IMR-90 (cell line): ENCODE results near the gene OSTN. TPM values are rescaled to one million over a fixed set of nuclear protein-coding genes. Genes with fewer than 3 reads are reported as not detected.
A peak's percentile ranks its signal among the peaks of the same experiment; 100 is the strongest.

Experiments
- ATAC-seq: fragments of 200-7000 bp; cut with Tn5 transposase; 2 replicates; pipeline ENCODE4 v1.9.1; 2020; ENCODE audit warnings: low read depth, mild to moderate bottlenecking, moderate library complexity
- BruUV-seq: library from RNA; stranded (reverse); fragments of 400-500 nt; replicated peaks from 2 replicates; lab custom pipeline; 2021; lab: Mats Ljungman, UMichigan
- CTCF ChIA-PET: fragments of 300-600 bp; formaldehyde crosslinking; extraction: SDS; loops from one replicate; lab custom pipeline; 2021; ENCODE audit warnings: antibody characterized with exemption; lab: Yijun Ruan, JAX
- POLR2A ChIA-PET: fragments of 300-600 bp; sonication (Branson Sonifier 250); formaldehyde crosslinking; loops from one replicate; lab custom pipeline; 2022; ENCODE audit warnings: antibody characterized with exemption; ENCODE audit not compliant: unreplicated experiment; lab: Charles Lee
- DNase-seq: peaks from one replicate; pipeline ENCODE4 v3.0.0; 2013
- H2AFZ ChIP-seq: replicated peaks from 2 replicates; pipeline ENCODE3; 2013; ENCODE audit warnings: low read length, mild to moderate bottlenecking; ENCODE audit not compliant: poor library complexity
- H2AK5ac ChIP-seq: 2 replicates; pipeline ENCODE4 v1.6.1; 2013; ENCODE audit warnings: low read depth, low read length, inconsistent platforms
- H2AK9ac ChIP-seq: replicated peaks from 2 replicates; pipeline ENCODE3; 2013; ENCODE audit warnings: mild to moderate bottlenecking, low read depth, low read length, moderate library complexity; ENCODE audit not compliant: poor library complexity
- H2BK120ac ChIP-seq: 2 replicates; pipeline ENCODE4 v1.6.1; 2013; ENCODE audit warnings: low read depth, low read length, inconsistent platforms
- H2BK15ac ChIP-seq: 3 replicates; pipeline ENCODE4 v1.6.1; 2013; ENCODE audit warnings: low read depth, low read length, inconsistent platforms
- H2BK20ac ChIP-seq: 2 replicates; pipeline ENCODE4 v1.6.1; 2013; ENCODE audit warnings: low read depth, mild to moderate bottlenecking, inconsistent platforms, low read length, moderate library complexity
- H2BK5ac ChIP-seq: 2 replicates; pipeline ENCODE4 v1.6.1; 2013; ENCODE audit warnings: mild to moderate bottlenecking, low read depth, low read length, inconsistent platforms; ENCODE audit not compliant: poor library complexity, severe bottlenecking
- H3K14ac ChIP-seq: replicated peaks from 2 replicates; pipeline ENCODE4 v1.6.1; 2013; ENCODE audit warnings: low read depth, low read length, inconsistent platforms
- H3K18ac ChIP-seq: 2 replicates; pipeline ENCODE4 v1.6.1; 2013; ENCODE audit warnings: low read depth, low read length, control low read depth
- H3K23ac ChIP-seq: 2 replicates; pipeline ENCODE4 v1.6.1; 2013; ENCODE audit warnings: low read depth, low read length, inconsistent platforms
- H3K27ac ChIP-seq: 2 replicates; pipeline ENCODE4 v1.5.1; 2013; ENCODE audit warnings: mild to moderate bottlenecking, control low read depth, low read length; ENCODE audit not compliant: insufficient read depth
- H3K27me3 ChIP-seq: 2 replicates; pipeline ENCODE4 v1.6.1; 2013; ENCODE audit warnings: low read length; ENCODE audit not compliant: control insufficient read depth, insufficient read depth
- H3K36me3 ChIP-seq: 2 replicates; pipeline ENCODE4 v1.6.1; 2013; ENCODE audit warnings: low read length, mixed read lengths; ENCODE audit not compliant: control insufficient read depth, insufficient read depth
- H3K4ac ChIP-seq: 2 replicates; pipeline ENCODE4 v1.6.1; 2013; ENCODE audit warnings: low read depth, low read length, inconsistent platforms
- H3K4me1 ChIP-seq: 2 replicates; pipeline ENCODE4 v1.6.1; 2013; ENCODE audit warnings: low read length, mixed read lengths; ENCODE audit not compliant: control insufficient read depth, insufficient read depth
- H3K4me2 ChIP-seq: 2 replicates; pipeline ENCODE4 v1.6.1; 2013; ENCODE audit warnings: low read depth, mild to moderate bottlenecking, control low read depth, low read length, moderate library complexity
- H3K4me3 ChIP-seq: 2 replicates; pipeline ENCODE4 v1.5.1; 2013; ENCODE audit warnings: low read depth, mild to moderate bottlenecking, control low read depth, low read length, moderate library complexity; ENCODE audit not compliant: insufficient read depth
- H3K56ac ChIP-seq: 2 replicates; pipeline ENCODE4 v1.6.1; 2013; ENCODE audit warnings: low read length, inconsistent platforms; ENCODE audit not compliant: insufficient read depth; ENCODE audit errors: extremely low read depth
- H3K79me1 ChIP-seq, 2 experiments: 2 replicates each; pipeline ENCODE4 v1.6.1; 2013; ENCODE audit warnings: low read length in 2 of 2, inconsistent platforms in 1 of 2, low read depth in 1 of 2
- H3K9ac ChIP-seq: 2 replicates; pipeline ENCODE4 v1.6.1; 2013; ENCODE audit warnings: low read depth, low read length, control low read depth
- H3K9me1 ChIP-seq: 2 replicates; pipeline ENCODE4 v1.6.1; 2013; ENCODE audit warnings: low read length, inconsistent platforms; ENCODE audit not compliant: insufficient read depth
- H3K9me3 ChIP-seq: 2 replicates; pipeline ENCODE4 v1.6.1; 2013; ENCODE audit warnings: low read length; ENCODE audit not compliant: control insufficient read depth, insufficient read depth
- H4K20me1 ChIP-seq: 2 replicates; pipeline ENCODE4 v1.6.1; 2013; ENCODE audit warnings: low read length, inconsistent platforms; ENCODE audit not compliant: insufficient read depth
- H4K5ac ChIP-seq: 2 replicates; pipeline ENCODE4 v1.6.1; 2013; ENCODE audit warnings: mild to moderate bottlenecking, low read depth, low read length, control low read depth
- H4K8ac ChIP-seq, 2 experiments: 2 replicates each; pipeline ENCODE4 v1.6.1; 2013; ENCODE audit warnings: low read depth in 2 of 2, low read length in 2 of 2, control low read depth in 1 of 2, inconsistent platforms in 1 of 2
- H4K91ac ChIP-seq: 2 replicates; pipeline ENCODE4 v1.6.1; 2013; ENCODE audit warnings: low read depth, low read length, inconsistent platforms; ENCODE audit not compliant: insufficient read depth
- BHLHE40 ChIP-seq: fragments of 150-350 bp; IDR thresholded peaks from 2 replicates; pipeline ENCODE4 v1.6.1; 2016; ENCODE audit warnings: mild to moderate bottlenecking, low read depth, low read length
- CEBPB ChIP-seq: IDR thresholded peaks from 2 replicates; pipeline ENCODE4 v1.6.1; 2012; ENCODE audit warnings: low read depth, low read length, improper control_type of control experiment
- CHD1 ChIP-seq: IDR thresholded peaks from 2 replicates; pipeline ENCODE4 v1.6.1; 2012; ENCODE audit warnings: low read depth, low read length, improper control_type of control experiment
- MAFK ChIP-seq: IDR thresholded peaks from 2 replicates; pipeline ENCODE4 v1.6.1; 2012; ENCODE audit warnings: low read depth, low read length, improper control_type of control experiment
- MAZ ChIP-seq: IDR thresholded peaks from 2 replicates; pipeline ENCODE4 v1.6.1; 2012; ENCODE audit warnings: low read depth, mild to moderate bottlenecking, low read length, improper control_type of control experiment, moderate library complexity, borderline replicate concordance
- MXI1 ChIP-seq: IDR thresholded peaks from 2 replicates; pipeline ENCODE4 v1.6.1; 2012; ENCODE audit warnings: low read depth, mild to moderate bottlenecking, low read length, moderate library complexity, borderline replicate concordance
- RAD21 ChIP-seq: IDR thresholded peaks from 2 replicates; pipeline ENCODE4 v1.6.1; 2012; ENCODE audit warnings: low read length, improper control_type of control experiment
- SMC3 ChIP-seq: fragments of 150-350 bp; IDR thresholded peaks from 2 replicates; pipeline ENCODE4 v1.6.1; 2016; ENCODE audit warnings: low read depth, mild to moderate bottlenecking, antibody characterized with exemption, low read length, moderate library complexity
- WGBS, 2 experiments: methylation state at CpG; one replicate each; pipeline versions ENCODE4 v1.1.5 to v1.1.7; 2013; ENCODE audit warnings: missing lambda C conversion rate in 2 of 2; ENCODE audit not compliant: insufficient read length in 1 of 2; ENCODE audit errors: extremely low coverage in 2 of 2; 5-methylcytosine and 5-hydroxymethylcytosine counted together
- dilution Hi-C: fragments of 300-500 bp; cut with HindIII; formaldehyde crosslinking; loops from one replicate; pipeline ENCODE4 v1.14.3; 2018; ENCODE audit warnings: low sequenced_read_pairs; ENCODE audit not compliant: unreplicated experiment
- in situ Hi-C: fragments of 300-500 bp; cut with MboI; formaldehyde crosslinking; loops from 3 replicates; pipeline ENCODE4 v1.14.3; 2019; ENCODE audit warnings: low sequenced_read_pairs, inconsistent platforms, mixed read lengths
- intact Hi-C: fragments of 100-400 bp; cut with micrococcal nuclease; formaldehyde crosslinking; loops from 2 replicates; pipeline ENCODE4 v1.10.0; 2022
- polyA plus RNA-seq, 3 experiments: library from polyadenylated mRNA; depleted of rRNA; stranded (reverse); fragments of >200 nt; gene quantifications; 2 replicates each; pipeline ENCODE4 v1.2.3, GENCODE V29; 2012; ENCODE audit warnings: low replicate concordance in 1 of 3
- total RNA-seq: library from RNA; depleted of rRNA; stranded (reverse); fragments of >200 nt; gene quantifications from 2 replicates; pipeline ENCODE4 v1.2.3, GENCODE V29; 2012
- TF ChIP-seq, protein P1 (sequence below): fragments of 150-350 bp; IDR thresholded peaks from 2 replicates; pipeline ENCODE4 v1.6.1; 2016; ENCODE audit warnings: low read depth, mild to moderate bottlenecking, low read length, moderate library complexity, borderline replicate concordance
- TF ChIP-seq, protein P2 (sequence below): fragments of 150-350 bp; IDR thresholded peaks from 2 replicates; pipeline ENCODE4 v1.6.1; 2017; ENCODE audit warnings: mild to moderate bottlenecking, antibody characterized with exemption, low read length, low read depth

Gene OSTN
- total and polyA plus RNA-seq, 2 of the 4 experiments (the other 2 are of a cell fraction): not detected

DNA sequence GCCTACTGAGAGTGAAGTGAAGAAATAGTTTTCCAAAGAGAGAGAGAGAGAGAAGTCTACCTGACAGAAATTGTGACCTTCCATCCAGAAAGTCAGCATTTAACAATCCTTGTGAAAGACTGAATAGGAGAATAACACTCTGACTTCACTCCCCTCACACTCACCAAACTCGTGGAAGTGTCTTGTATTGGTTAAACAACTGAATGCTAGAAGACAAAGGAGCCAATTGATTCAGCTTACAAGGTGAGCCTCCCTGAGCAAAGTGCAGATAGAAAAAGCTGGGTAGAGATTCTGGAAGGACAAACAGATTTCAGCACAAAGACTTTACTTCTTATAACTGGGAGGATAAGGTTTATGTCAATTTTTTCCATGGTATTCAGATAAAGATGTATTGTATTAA, 40.8 kb upstream of the OSTN start:
- no CpG with 5 or more reads among the region's 1 CpG for WGBS, 2 experiments
- Histone ChIP-seq H3K18ac (no peak overlapping the region; the same call in 1 of the 2 replicates), H2BK20ac (no peak overlapping the region), H3K23ac (no peak overlapping the region), H2BK15ac (no peak overlapping the region), H3K4me3 (no peak overlapping the region), H3K56ac (no peak overlapping the region), H3K4me1 (no peaks in the 10 kb centered on the region), H3K79me1 (no peaks in the 10 kb centered on the region), H3K9ac (no peak overlapping the region), H4K20me1 (no peaks in the 10 kb centered on the region), H2AFZ (no peak overlapping the region), H2AK9ac (no peak overlapping the region), H4K5ac (no peak overlapping the region), H4K91ac (no peak overlapping the region), H3K36me3 (no peaks in the 10 kb centered on the region), H2BK120ac (no peak overlapping the region), H3K14ac (0 out of 2 replicates have a peak overlapping the region, but pooled peaks have one; percentile 16), H3K9me1 (no peaks in the 10 kb centered on the region), H3K27ac (no peak overlapping the region), H3K4ac (no peak overlapping the region), H3K9me3 (peaks cover 5% of the 10 kb centered on the region), H2AK5ac (no peak overlapping the region), H3K27me3 (no peaks in the 10 kb centered on the region), H3K4me2 (no peak overlapping the region), H2BK5ac (no peak overlapping the region), H4K8ac (no peak overlapping the region)
- ATAC-seq (no peak), DNase-seq (no peak)
- BruUV-seq: no TSS peak
- POLR2A ChIA-PET: no interaction called here
- dilution Hi-C loops: no loop called here
- CTCF ChIA-PET: no interaction called here
- in situ Hi-C loops: no loop called here
- intact Hi-C loops: no loop called here
- TF ChIP-seq CHD1: no peak
- no peak for TF ChIP-seq BHLHE40
- TF ChIP-seq MAFK: no peak
- TF ChIP-seq MAZ: no peak
- no peak for TF ChIP-seq MXI1
- TF ChIP-seq CEBPB: no peak
- no peak for TF ChIP-seq SMC3
- TF ChIP-seq, protein P1, sequence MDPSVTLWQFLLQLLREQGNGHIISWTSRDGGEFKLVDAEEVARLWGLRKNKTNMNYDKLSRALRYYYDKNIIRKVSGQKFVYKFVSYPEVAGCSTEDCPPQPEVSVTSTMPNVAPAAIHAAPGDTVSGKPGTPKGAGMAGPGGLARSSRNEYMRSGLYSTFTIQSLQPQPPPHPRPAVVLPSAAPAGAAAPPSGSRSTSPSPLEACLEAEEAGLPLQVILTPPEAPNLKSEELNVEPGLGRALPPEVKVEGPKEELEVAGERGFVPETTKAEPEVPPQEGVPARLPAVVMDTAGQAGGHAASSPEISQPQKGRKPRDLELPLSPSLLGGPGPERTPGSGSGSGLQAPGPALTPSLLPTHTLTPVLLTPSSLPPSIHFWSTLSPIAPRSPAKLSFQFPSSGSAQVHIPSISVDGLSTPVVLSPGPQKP: no peak
- TF ChIP-seq, protein P2, sequence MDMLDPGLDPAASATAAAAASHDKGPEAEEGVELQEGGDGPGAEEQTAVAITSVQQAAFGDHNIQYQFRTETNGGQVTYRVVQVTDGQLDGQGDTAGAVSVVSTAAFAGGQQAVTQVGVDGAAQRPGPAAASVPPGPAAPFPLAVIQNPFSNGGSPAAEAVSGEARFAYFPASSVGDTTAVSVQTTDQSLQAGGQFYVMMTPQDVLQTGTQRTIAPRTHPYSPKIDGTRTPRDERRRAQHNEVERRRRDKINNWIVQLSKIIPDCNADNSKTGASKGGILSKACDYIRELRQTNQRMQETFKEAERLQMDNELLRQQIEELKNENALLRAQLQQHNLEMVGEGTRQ: no peak
- no peak for TF ChIP-seq RAD21
